RPMI8226 (cell line): ENCODE measurements around the gene YPEL1.
"Not testable (repeated sequence)": the region's sequence is repeated elsewhere in the genome, so short reads cannot be mapped to it uniquely, and the experiment has no call there.

Experiments
- DNase-seq: peaks from one replicate; pipeline ENCODE4 v3.0.0-alpha.2; 2015

The YPEL1 gene

GRCh38 chr22:21753374-21754111 lies 17.9 kb upstream of the YPEL1 start:
- DNase-seq, result no peak

- no peak for DNase-seq
Observed at GRCh38 chr22:21752276-21752675, 16.7 kb upstream of the YPEL1 start.

GRCh38 chr22:21745948-21746347 lies 10.4 kb upstream of the YPEL1 start:
- no peak for DNase-seq

GRCh38 chr22:21744917-21745316 lies 9.3 kb upstream of the YPEL1 start:
- DNase-seq, result not testable (repeated sequence)

GRCh38 chr22:21741790-21742189 lies 6.2 kb upstream of the YPEL1 start:
- DNase-seq, result no peak

GRCh38 chr22:21741059-21741458 lies 5.5 kb upstream of the YPEL1 start:
- DNase-seq, result no peak

- DNase-seq, result no peak
Observed at GRCh38 chr22:21739828-21740377, 4.3 kb upstream of the YPEL1 start.

- DNase-seq, result no peak
Observed at GRCh38 chr22:21738966-21739365, 3.4 kb upstream of the YPEL1 start.

- no peak for DNase-seq
Observed at GRCh38 chr22:21738081-21738480, 2.5 kb upstream of the YPEL1 start.

GRCh38 chr22:21736948-21737347 lies 1.4 kb upstream of the YPEL1 start:
- DNase-seq, result no peak

- no peak for DNase-seq
Observed at GRCh38 chr22:21736084-21736642, 569 bp upstream of the YPEL1 start.

GRCh38 chr22:21734540-21735199 lies 924 bp downstream of the YPEL1 start:
- DNase-seq, result peak; percentile 3

GRCh38 chr22:21731503-21731902 lies 4.1 kb downstream of the YPEL1 start:
- DNase-seq, result no peak

- no peak for DNase-seq
Observed at GRCh38 chr22:21730535-21731308, 4.9 kb downstream of the YPEL1 start.

GRCh38 chr22:21729184-21729583 lies 6.4 kb downstream of the YPEL1 start:
- DNase-seq, result not testable (repeated sequence)

GRCh38 chr22:21728270-21728669 lies 7.3 kb downstream of the YPEL1 start:
- no peak for DNase-seq

GRCh38 chr22:21727768-21728167 lies 7.8 kb downstream of the YPEL1 start:
- no peak for DNase-seq

- DNase-seq, result no peak
Observed at GRCh38 chr22:21727159-21727558, 8.4 kb downstream of the YPEL1 start.

- peak; percentile 49 for DNase-seq
Observed at GRCh38 chr22:21726650-21727049, 8.9 kb downstream of the YPEL1 start.

- no peak for DNase-seq
Observed at GRCh38 chr22:21725956-21726649, 9.5 kb downstream of the YPEL1 start.

GRCh38 chr22:21724496-21724895 lies 11.1 kb downstream of the YPEL1 start:
- not testable (repeated sequence) for DNase-seq

- DNase-seq, result not testable (repeated sequence)
Observed at GRCh38 chr22:21721195-21721852, 14.3 kb downstream of the YPEL1 start.
